ENCODE measurements around the gene SLC2A4. TPM values are rescaled to one million over a fixed set of nuclear protein-coding genes. Genes with fewer than 3 reads are reported as not detected.
"Not testable (repeated sequence)": the region's sequence is repeated elsewhere in the genome, so short reads cannot be mapped to it uniquely, and the experiment has no call there.

SLC2A4 gene
- total RNA-seq, 1 donor: not detected

DNA sequence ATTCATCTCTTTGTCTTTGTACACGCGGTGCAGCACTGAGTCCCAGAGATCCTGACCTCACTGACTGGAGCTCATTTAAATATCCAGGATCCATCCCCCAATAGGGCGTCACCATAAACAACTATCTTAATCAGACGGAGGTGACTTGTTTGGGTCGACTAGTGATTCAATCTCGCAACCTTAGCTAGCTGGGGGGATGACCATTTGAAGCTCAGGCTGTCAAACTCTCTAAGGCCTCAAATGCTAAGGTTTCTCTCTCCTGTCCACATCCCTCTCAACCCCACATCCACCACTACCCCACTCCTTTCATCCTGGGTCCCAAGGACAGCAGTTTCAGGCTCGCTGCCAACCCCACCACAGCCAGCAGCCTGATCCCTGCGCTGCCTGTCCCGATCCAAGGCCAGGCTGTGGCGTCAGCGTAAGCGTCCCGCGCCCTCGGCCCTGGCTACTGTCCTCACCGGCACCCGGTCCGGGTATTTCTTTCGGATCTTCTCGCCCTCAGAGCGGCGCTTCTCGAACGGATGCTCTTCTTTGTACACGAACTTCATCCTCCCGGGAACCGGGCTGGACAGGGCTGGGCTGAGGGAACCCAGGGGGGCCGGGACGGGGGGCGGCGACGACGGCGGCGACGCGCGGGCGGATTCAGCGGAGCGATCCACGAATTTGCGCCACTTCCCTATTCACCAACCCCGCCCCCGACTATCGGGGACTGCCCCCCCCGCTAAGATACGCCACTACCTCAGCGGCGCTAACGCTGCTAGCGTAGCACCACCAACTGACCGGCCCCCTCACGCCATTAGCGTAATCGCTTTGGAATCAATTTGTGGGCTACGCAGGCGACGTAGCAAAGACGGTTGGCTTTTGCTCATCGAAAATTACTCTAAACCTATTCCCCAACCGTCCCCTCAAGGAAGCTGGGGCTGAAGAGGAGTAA is 39.5 kb upstream of the SLC2A4 start, which contains the start of gene GABARAP:
Gene GABARAP, minus strand, starts transcription at position 667 of the 934 bp plus-strand sequence. Its CDS starts 119 bp downstream, at position 548.
- H3K9me3 ChIP-seq (ENCODE audit: low read depth, low read length): no peaks in the 10 kb centered on the region
- H3K4me1 ChIP-seq (ENCODE audit: insufficient read depth, low read length): peaks cover 34% of the 10 kb centered on the region

DNA sequence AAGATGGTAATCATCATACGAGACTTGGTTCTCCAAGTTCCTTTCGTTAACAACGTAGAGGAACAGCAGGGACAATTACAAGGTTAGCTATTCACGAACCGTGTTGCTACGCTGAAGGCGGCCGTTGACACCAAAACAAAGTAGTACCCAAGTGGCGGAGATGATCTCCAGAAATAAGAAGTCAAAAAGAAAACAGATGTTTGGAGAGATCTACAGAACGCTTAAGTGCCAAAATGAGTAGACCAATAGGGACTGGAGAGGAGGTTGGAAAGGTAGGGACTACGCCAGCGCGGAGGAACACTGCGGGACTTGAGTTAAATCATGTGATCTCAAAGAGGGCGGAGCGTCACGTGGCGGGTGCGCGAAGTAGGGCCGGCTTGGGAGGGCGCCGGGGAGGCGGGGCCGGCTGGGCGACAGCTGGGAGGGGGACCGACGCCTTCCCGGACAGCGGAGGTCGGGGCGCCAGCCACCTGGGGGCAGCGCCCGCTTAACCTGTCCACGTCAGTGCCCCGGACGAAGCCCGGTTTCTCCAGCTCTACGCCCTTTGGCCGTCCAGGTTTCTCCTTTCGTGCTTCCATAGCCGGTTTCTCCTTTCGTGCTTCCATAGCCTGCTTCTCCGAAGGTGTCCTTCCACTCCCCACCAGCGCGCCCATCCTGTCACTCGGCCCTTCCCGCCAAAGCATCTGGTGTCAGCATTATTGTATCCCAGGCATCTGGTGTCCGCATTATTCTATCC is 38.6 kb upstream of the SLC2A4 start:
- Histone ChIP-seq H3K4me3 (ENCODE audit: low read length) (peak overlapping the region; percentile 100), H3K4me1 (ENCODE audit: insufficient read depth, low read length) (peaks cover 29% of the 10 kb centered on the region), H3K27me3 (ENCODE audit: insufficient read depth, low read length) (no peaks in the 10 kb centered on the region), H3K9me3 (ENCODE audit: low read depth, low read length) (no peaks in the 10 kb centered on the region)

More for the DNA sequence above, 39.5 kb upstream of the SLC2A4 start, which contains the start of gene GABARAP:
- Histone ChIP-seq H3K4me3 (ENCODE audit: low read length) (peak within 1 kb of the TSS; percentile 100), H3K27me3 (ENCODE audit: insufficient read depth, low read length) (no peaks in the 10 kb centered on the region)

DNA sequence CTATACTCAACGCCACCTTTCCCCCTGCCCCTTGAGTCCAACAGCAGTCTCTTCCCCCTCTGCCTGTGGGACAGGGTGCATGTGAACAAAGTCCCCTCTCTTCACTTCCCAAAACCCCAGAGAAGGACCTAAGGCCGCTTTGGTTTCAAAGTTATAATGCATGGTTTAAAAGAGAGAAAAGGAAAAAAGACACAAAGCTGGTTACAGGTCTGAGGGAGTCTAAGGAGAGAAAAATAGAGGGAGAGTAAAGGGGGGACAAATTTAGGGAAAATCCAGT is 38.1 kb upstream of the SLC2A4 start:
- H3K4me3 ChIP-seq (ENCODE audit: low read length): peak overlapping the region; percentile 100
- H3K4me1 ChIP-seq (ENCODE audit: insufficient read depth, low read length): peaks cover 29% of the 10 kb centered on the region
- H3K27me3 ChIP-seq (ENCODE audit: insufficient read depth, low read length): no peaks in the 10 kb centered on the region
- no peaks in the 10 kb centered on the region for H3K9me3 ChIP-seq (ENCODE audit: low read depth, low read length)

DNA sequence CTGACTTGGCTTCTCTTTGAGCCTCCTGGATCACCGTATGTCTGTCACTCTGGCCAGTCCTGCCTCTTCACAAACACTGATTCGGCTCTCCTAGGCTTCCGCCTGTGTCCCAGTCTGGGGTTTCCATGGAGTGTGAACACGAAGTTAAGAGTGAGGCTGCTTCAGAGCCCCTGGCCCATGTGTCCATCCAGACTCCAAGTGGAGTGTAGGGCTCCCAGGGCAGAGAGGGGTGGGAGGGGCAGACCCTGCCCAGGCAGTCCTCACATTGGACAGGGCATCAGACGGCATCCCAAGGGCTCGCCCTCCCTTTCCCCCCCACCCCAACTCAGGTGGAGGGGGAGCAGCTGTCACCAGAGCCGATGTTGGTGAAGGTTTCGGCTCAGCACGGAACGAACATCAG is 37.7 kb upstream of the SLC2A4 start:
- H3K9me3 ChIP-seq (ENCODE audit: low read depth, low read length); H3K4me3 ChIP-seq (ENCODE audit: low read length); H3K27me3 ChIP-seq (ENCODE audit: insufficient read depth, low read length): not testable (repeated sequence)
- peaks cover 33% of the 10 kb centered on the region for H3K4me1 ChIP-seq (ENCODE audit: insufficient read depth, low read length)

DNA sequence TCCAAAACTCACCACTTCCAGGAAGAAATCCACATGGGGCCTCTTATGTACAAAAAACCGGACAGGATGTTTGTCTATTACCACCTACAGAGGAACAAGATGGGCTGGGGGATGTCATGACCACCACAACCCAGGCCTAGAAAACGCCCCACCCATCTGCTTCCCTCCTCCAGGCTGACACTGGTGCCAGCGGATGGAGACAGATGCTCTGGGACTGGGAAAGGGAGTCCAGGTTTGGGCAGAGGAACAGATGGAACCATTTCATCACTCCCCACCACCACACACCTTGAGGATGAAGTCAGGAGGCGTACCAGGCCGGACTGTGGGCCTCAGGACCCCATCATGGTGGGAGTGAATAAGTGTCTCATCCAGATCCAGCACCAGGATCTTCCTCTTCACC is 34.7 kb upstream of the SLC2A4 start:
- Histone ChIP-seq H3K4me3 (ENCODE audit: low read length) (no peak overlapping the region), H3K4me1 (ENCODE audit: insufficient read depth, low read length) (peaks cover 34% of the 10 kb centered on the region), H3K9me3 (ENCODE audit: low read depth, low read length) (no peaks in the 10 kb centered on the region), H3K27me3 (ENCODE audit: insufficient read depth, low read length) (no peaks in the 10 kb centered on the region)

DNA sequence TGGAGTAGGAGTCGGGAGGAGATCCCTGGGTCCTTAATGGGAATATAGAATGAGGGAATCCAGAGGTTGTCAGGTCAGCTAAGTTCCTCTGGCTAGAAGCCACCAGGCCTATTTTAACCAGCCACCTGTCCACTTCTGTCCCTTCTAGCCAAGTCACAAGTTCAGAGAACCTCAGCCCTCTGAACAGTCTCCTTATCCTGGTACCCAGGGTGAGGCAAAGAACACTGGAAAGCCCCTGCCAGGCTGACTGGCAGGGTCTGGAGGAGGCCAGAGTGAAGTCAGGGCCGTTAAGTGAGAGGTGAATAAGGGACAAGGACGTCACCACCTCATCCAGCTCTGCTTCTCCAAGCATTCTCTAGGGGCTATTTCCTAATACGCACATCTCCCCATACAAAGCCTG is 32.7 kb upstream of the SLC2A4 start:
- no peak overlapping the region for H3K4me3 ChIP-seq (ENCODE audit: low read length)
- peaks cover 39% of the 10 kb centered on the region for H3K4me1 ChIP-seq (ENCODE audit: insufficient read depth, low read length)
- H3K9me3 ChIP-seq (ENCODE audit: low read depth, low read length): no peaks in the 10 kb centered on the region
- no peaks in the 10 kb centered on the region for H3K27me3 ChIP-seq (ENCODE audit: insufficient read depth, low read length)

DNA sequence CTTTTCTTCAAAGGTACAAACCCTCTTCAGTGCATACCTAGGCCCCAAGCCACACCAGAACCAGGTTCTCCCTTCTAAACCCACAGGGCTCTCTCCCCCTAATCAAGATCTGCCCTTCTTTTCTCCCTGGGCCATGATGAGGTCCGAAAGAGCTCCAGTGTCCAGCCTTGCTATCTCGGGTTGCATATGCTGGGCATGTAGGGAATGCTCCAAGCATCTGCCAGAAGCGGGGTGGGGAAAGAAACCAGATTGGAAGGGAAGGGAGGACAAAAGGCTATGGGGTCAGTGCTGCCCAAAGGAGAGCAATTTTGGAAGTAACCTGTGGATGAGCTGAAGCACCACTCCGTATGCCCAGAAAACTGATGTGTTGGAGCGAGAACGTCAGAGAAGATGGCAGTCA is 32.3 kb upstream of the SLC2A4 start:
- Histone ChIP-seq H3K9me3 (ENCODE audit: low read depth, low read length) (no peaks in the 10 kb centered on the region), H3K4me1 (ENCODE audit: insufficient read depth, low read length) (peaks cover 39% of the 10 kb centered on the region), H3K4me3 (ENCODE audit: low read length) (no peak overlapping the region), H3K27me3 (ENCODE audit: insufficient read depth, low read length) (no peaks in the 10 kb centered on the region)

DNA sequence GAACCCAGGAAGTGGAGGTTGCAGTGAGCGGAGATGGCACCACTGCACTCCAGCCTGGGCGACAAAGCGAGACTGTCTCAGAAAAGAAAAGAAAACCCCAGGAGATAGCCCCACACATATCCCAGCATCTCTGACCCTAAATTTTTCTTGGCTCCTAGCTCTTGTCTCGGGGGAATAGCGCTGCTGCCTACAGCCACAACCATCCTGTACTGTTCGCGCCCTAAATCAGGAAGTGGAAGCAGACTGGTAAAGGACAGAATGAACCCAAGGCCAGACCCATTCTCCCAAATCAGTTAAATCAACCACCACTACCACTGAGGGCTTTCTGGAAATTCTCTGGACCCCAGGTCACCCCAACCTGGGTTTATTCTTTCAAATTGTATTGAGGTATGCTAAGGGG is 31.7 kb upstream of the SLC2A4 start:
- Histone ChIP-seq H3K9me3 (ENCODE audit: low read depth, low read length) (no peaks in the 10 kb centered on the region), H3K27me3 (ENCODE audit: insufficient read depth, low read length) (no peaks in the 10 kb centered on the region), H3K4me1 (ENCODE audit: insufficient read depth, low read length) (peaks cover 39% of the 10 kb centered on the region), H3K4me3 (ENCODE audit: low read length) (no peak overlapping the region)

DNA sequence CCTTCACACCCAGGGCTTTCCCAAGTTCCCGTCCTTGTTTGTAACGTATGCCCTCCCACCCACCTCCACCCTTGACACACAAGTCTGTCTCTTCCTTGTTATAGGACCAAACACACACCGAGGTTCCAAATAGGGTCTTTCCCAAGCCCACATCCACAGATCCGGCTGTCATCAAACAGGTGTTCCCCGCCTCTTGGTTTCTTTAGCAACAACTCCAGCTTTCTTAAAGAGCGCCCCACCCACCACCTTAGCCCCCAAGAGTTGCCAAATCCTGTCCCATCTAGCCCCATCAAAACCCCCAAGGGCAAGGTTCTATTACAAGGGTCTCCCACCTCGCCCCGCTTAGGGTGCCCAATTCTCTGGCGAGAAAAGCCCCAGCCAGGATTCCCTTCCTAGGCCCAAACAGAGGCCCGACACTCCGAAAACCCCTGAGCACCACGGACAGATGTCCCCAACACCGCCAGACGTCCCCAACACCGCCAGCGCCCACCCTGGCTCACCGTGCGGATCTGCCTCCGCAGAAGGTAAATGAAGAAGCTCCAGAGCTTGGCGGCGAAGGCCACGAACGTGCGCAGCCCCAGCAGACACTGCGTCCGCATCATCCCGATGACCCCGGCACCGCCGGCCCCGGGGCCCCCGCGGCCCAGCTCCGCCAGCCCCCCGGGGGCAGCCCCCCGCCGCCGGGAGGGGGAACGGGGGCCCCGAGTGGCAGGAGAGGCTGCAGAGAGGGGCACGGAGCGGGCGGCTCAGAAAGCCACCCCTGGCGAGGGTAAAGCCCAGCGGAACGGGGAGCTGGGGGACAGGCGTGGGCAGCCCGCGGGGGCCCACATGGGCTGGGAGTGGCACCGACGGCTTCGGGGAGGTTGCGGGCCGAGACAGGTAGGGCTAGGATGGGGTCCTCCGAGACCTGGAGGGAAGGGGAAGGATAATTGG is 30.6 kb upstream of the SLC2A4 start:
- no peaks in the 10 kb centered on the region for H3K27me3 ChIP-seq (ENCODE audit: insufficient read depth, low read length)
- H3K9me3 ChIP-seq (ENCODE audit: low read depth, low read length): no peaks in the 10 kb centered on the region
- peak overlapping the region; percentile 55 for H3K4me3 ChIP-seq (ENCODE audit: low read length)
- H3K4me1 ChIP-seq (ENCODE audit: insufficient read depth, low read length): peaks cover 39% of the 10 kb centered on the region

DNA sequence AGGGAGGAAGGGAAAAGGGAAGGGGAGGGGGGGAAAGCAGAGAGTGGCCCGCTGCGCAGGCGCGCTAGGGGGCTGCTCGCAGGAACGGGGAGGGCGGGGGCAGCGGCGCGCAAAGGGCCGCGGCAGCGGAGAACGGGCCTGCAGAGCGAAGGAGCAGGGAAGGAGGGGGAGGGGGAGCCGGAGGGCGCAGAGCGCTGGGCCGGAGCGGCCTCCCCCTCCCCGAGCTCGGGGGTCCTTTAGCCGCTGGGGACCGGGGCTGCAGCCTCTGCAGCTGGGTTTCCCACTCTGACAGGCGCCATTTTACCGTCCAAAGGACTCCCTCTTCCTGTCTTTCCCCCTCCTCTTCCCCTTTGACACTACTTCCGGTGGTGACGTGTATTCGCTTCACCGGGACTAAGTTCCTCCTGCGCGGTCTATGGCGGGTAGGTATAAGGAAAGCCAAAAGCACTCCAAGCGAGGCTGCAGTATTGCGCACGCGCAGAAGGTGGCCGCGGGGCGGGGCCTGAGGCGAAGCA is 29.8 kb upstream of the SLC2A4 start, which contains the start of gene CTDNEP1:
Gene CTDNEP1, minus strand, starts transcription at position 74 of the 515 bp plus-strand sequence. CDS start 438 bp downstream, outside the sequence.
- peaks cover 39% of the 10 kb centered on the region for H3K4me1 ChIP-seq (ENCODE audit: insufficient read depth, low read length)
- H3K4me3 ChIP-seq (ENCODE audit: low read length): peak within 1 kb of the TSS; percentile 55
- H3K27me3 ChIP-seq (ENCODE audit: insufficient read depth, low read length): no peaks in the 10 kb centered on the region
- no peaks in the 10 kb centered on the region for H3K9me3 ChIP-seq (ENCODE audit: low read depth, low read length)

DNA sequence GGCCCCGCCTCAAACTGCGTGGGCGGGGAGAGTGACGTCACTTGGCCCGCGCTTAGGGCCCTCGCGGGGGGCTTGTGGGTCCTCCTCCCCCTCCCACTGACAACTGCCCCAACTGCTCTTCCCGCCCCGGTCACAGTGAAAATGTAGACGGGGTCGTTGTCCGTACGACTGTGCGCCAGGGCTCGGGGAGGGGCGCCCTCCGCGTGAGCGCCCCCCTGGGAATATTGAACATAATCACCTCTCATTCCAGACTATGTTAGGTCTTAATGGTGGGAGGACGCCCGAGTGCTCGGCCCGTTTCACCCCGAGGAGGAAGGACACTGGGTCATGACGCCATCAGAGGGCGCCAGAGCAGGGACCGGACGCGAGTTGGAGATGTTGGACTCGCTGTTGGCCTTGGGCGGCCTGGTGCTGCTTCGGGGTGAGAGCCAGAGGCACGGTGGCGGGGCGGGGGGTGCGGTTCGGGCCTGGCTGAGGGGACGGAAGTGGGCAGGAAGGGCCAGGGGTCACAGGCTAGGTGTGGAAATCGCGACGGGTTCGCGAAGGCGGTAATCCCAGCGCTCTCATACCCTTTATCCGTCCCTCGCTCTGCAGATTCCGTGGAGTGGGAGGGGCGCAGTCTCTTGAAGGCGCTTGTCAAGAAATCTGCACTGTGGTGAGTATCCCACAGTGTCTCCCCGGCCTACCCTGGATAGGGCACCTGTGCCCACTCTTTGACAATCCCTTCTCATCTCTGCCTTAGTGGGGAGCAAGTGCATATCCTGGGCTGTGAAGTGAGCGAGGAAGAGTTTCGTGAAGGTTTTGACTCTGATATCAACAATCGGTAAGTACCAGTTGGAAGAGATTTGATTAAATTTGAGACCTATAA is 29.1 kb upstream of the SLC2A4 start, which contains the start of gene ELP5:
Gene ELP5, plus strand, starts transcription at position 40 of the 868 bp plus-strand sequence. Its CDS starts 336 bp downstream, at position 376.
- peaks cover 39% of the 10 kb centered on the region for H3K4me1 ChIP-seq (ENCODE audit: insufficient read depth, low read length)
- no peaks in the 10 kb centered on the region for H3K9me3 ChIP-seq (ENCODE audit: low read depth, low read length)
- H3K27me3 ChIP-seq (ENCODE audit: insufficient read depth, low read length): no peaks in the 10 kb centered on the region
- H3K4me3 ChIP-seq (ENCODE audit: low read length): peak within 1 kb of the TSS; percentile 55

DNA sequence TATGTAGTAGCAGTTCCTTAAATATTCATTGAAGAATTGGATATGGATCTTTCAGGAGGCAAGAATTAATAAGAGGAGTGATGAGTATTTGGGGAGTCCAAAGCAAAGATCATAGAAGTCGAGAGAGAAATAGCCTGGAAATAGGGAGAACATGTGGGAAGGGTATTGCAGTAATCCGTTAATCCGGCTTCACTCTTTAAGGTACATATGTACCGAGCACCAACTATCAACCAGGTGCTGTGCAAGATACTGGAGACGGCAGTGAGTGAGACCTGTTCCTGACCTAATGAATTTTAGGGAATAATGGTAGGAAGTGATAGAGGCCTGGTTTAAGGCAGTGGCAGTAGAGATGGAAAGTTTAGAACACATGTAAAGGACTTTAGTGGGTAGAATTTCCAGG is 28.4 kb upstream of the SLC2A4 start:
- no peaks in the 10 kb centered on the region for H3K27me3 ChIP-seq (ENCODE audit: insufficient read depth, low read length)
- H3K9me3 ChIP-seq (ENCODE audit: low read depth, low read length): no peaks in the 10 kb centered on the region
- H3K4me1 ChIP-seq (ENCODE audit: insufficient read depth, low read length): peaks cover 39% of the 10 kb centered on the region
- no peak overlapping the region for H3K4me3 ChIP-seq (ENCODE audit: low read length)

DNA sequence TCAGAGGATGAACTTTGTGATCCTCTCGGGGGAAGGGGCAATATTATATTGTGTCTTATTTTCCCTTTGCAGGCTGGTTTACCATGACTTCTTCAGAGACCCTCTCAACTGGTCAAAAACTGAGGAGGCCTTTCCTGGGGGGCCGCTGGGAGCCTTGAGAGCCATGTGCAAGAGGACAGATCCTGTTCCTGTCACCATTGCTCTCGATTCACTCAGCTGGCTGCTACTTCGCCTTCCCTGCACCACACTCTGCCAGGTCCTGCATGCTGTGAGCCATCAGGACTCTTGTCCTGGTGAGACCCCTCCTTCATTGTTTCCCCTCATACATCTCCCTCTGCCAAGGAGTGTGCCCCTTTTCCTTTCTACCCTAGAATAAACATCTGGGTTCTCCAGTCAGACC is 27.0 kb upstream of the SLC2A4 start:
- Histone ChIP-seq H3K9me3 (ENCODE audit: low read depth, low read length) (no peaks in the 10 kb centered on the region), H3K27me3 (ENCODE audit: insufficient read depth, low read length) (no peaks in the 10 kb centered on the region), H3K4me1 (ENCODE audit: insufficient read depth, low read length) (peaks cover 33% of the 10 kb centered on the region), H3K4me3 (ENCODE audit: low read length) (no peak overlapping the region)

All from mononuclear cell (primary cell).